ENCODE results near the gene ASB3. TPM values are rescaled to one million over a fixed set of nuclear protein-coding genes. Genes with fewer than 3 reads are reported as not detected.

Gene ASB3
- polyA plus RNA-seq, 1 donor (not counting 4 experiments of a cell fraction or from before 2014, with no cell fraction given): 16.6 TPM

GRCh38 chr2:53821810-53822209 lies 35.1 kb upstream of the ASB3 start:
- H3K27ac ChIP-seq (ENCODE audit: control insufficient read depth, insufficient read depth, low read length): no peak overlapping the region
- FAIRE-seq (no peak), DNase-seq (ENCODE audit: low read depth, low spot score) (no peak)

GRCh38 chr2:53820711-53821110 lies 34.0 kb upstream of the ASB3 start:
- no peaks in the 10 kb centered on the region for H3K9me3 ChIP-seq (ENCODE audit: control insufficient read depth, low read depth, low read length)
- no peak overlapping the region for H3K9ac ChIP-seq (ENCODE audit: control insufficient read depth, extremely low read depth, insufficient read depth, low read length)
- no peaks in the 10 kb centered on the region for H3K79me2 ChIP-seq (ENCODE audit: control insufficient read depth, insufficient read depth, low read length)
- H3K27me3 ChIP-seq (ENCODE audit: control insufficient read depth, extremely low read depth, insufficient read depth, low read length): no peaks in the 10 kb centered on the region
- H2AFZ ChIP-seq (ENCODE audit: control insufficient read depth, low read length): no peak overlapping the region
- H3K36me3 ChIP-seq (ENCODE audit: control insufficient read depth in 2 of 2, extremely low read depth in 1 of 2, insufficient read depth in 2 of 2, low read length in 2 of 2): no peaks in the 10 kb centered on the region
- no peaks in the 10 kb centered on the region for H4K20me1 ChIP-seq (ENCODE audit: control insufficient read depth, extremely low read depth, insufficient read depth, low read length)
- no peak overlapping the region for H3K4me2 ChIP-seq (ENCODE audit: control insufficient read depth, extremely low read depth, insufficient read depth, low read depth, low read length)
- no peak overlapping the region for H3K4me3 ChIP-seq (ENCODE audit: control insufficient read depth in 2 of 3, extremely low read depth in 1 of 3, insufficient read depth in 2 of 3, low read depth in 1 of 3, low read length in 3 of 3)
- DNase-seq (ENCODE audit: low read depth, low spot score) (no peak), FAIRE-seq (no peak)
- dilution Hi-C loops (cut with MboI; ENCODE audit: extremely low pct_ligation_motif_present, low sequenced_read_pairs): no loop called here
- no peak overlapping the region for H3K27ac ChIP-seq (ENCODE audit: control insufficient read depth, insufficient read depth, low read length)
- H3K9me1 ChIP-seq (ENCODE audit: control insufficient read depth, extremely low read depth, insufficient read depth, low read length): no peaks in the 10 kb centered on the region
- H3K4me1 ChIP-seq (ENCODE audit: control insufficient read depth, extremely low read depth, insufficient read depth, low read length): no peaks in the 10 kb centered on the region
- TF ChIP-seq CTCF (optimal IDR thresholded peaks at IDR 0.05 in 1 of 3, IDR thresholded peaks at IDR 0.05 in 1 of 3, conservative IDR thresholded peaks at IDR 0.05 in 1 of 3; ENCODE audit: extremely low read depth in 1 of 3, insufficient read depth in 2 of 3, low read length in 3 of 3) (no peak), EZH2 (IDR thresholded peaks at IDR 0.05; ENCODE audit: low read length) (no peak)

More at GRCh38 chr2:53821810-53822209, 35.1 kb upstream of the ASB3 start:
- no peak for TF ChIP-seq EZH2 (IDR thresholded peaks at IDR 0.05; ENCODE audit: low read length)
- TF ChIP-seq CTCF (optimal IDR thresholded peaks at IDR 0.05 in 1 of 3, IDR thresholded peaks at IDR 0.05 in 1 of 3, conservative IDR thresholded peaks at IDR 0.05 in 1 of 3; ENCODE audit: extremely low read depth in 1 of 3, insufficient read depth in 2 of 3, low read length in 3 of 3): no peak
- H3K4me1 ChIP-seq (ENCODE audit: control insufficient read depth, extremely low read depth, insufficient read depth, low read length): no peaks in the 10 kb centered on the region
- no peak overlapping the region for H3K4me2 ChIP-seq (ENCODE audit: control insufficient read depth, extremely low read depth, insufficient read depth, low read depth, low read length)
- H3K36me3 ChIP-seq (ENCODE audit: control insufficient read depth in 2 of 2, extremely low read depth in 1 of 2, insufficient read depth in 2 of 2, low read length in 2 of 2): no peaks in the 10 kb centered on the region
- H3K9me3 ChIP-seq (ENCODE audit: control insufficient read depth, low read depth, low read length): no peaks in the 10 kb centered on the region
- no peaks in the 10 kb centered on the region for H3K9me1 ChIP-seq (ENCODE audit: control insufficient read depth, extremely low read depth, insufficient read depth, low read length)
- no peaks in the 10 kb centered on the region for H3K27me3 ChIP-seq (ENCODE audit: control insufficient read depth, extremely low read depth, insufficient read depth, low read length)
- no peaks in the 10 kb centered on the region for H3K79me2 ChIP-seq (ENCODE audit: control insufficient read depth, insufficient read depth, low read length)
- no peaks in the 10 kb centered on the region for H4K20me1 ChIP-seq (ENCODE audit: control insufficient read depth, extremely low read depth, insufficient read depth, low read length)
- no peak overlapping the region for H2AFZ ChIP-seq (ENCODE audit: control insufficient read depth, low read length)
- no peak overlapping the region for H3K9ac ChIP-seq (ENCODE audit: control insufficient read depth, extremely low read depth, insufficient read depth, low read length)
- dilution Hi-C loops (cut with MboI; ENCODE audit: extremely low pct_ligation_motif_present, low sequenced_read_pairs): no loop called here
- H3K4me3 ChIP-seq (ENCODE audit: control insufficient read depth in 2 of 3, extremely low read depth in 1 of 3, insufficient read depth in 2 of 3, low read depth in 1 of 3, low read length in 3 of 3): no peak overlapping the region

Measured in keratinocyte (primary cell).